Testis (tissue), 2 donors: ENCODE measurements around the gene SLCO4A1.

Experiments used
- CTCF ChIP-seq, 3 experiments: fragments of 450-650 bp in 2 of 3; fragments of 200-600 bp in 1 of 3; sonication (generic) in 1 of 3; IDR thresholded peaks; one replicate each; pipeline ENCODE4 v1.5.1; 2016 to 2019; ENCODE audit warnings: antibody characterized with exemption in 3 of 3, mild to moderate bottlenecking in 2 of 3, moderate library complexity in 1 of 3
- POLR2A ChIP-seq: fragments of 450-650 bp; IDR thresholded peaks from one replicate; pipeline ENCODE4 v1.6.1; 2017; ENCODE audit warnings: antibody characterized with exemption, mild to moderate bottlenecking, moderate library complexity

DNA sequence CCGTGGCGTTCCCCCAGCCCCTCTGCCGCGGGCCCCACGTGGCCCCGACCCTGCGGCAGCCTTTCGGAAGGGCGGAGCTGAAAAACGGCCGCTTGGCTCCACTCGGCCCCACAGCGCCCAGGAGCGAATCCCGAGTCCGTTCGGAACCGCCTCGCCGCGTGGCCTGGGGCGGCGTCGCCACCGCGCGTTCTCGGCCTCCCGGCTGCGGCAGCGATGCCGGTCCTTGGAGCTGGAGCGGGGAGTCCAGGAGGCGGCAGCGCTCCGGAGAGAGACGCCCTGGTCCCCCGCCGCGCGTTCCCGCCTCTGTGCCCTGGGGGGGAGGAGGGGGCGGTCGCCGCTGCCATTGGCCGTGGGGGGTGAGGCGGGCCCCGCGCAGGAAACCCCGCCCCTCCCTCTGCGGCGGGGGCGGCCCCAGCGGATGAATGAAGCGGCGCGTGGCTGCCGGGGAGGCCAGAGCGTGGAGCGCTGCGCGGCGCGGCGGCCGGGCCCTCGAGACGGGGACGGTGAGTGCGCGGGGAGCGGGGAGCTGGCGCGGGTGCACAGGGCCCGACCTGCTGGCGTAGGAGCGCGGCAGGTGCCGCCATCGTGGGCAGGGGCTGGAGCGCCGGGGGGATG, at the start of gene SLCO4A1:
- peak in 1 of 3 experiments; percentile 3 for TF ChIP-seq CTCF (IDR thresholded peaks at IDR 0.05)
- TF ChIP-seq POLR2A = peak; percentile 17
